ENCODE data around the gene CENPB.

Gene CENPB

GRCh38 chr20:3738111-3739053 is 48.2 kb downstream of the CENPB start:
- TF ChIP-seq CTCF (IDR thresholded peaks at IDR 0.05; ENCODE audit: low read depth, low read length, poor library complexity, severe bottlenecking): no peak
- no peak for TF ChIP-seq EZH2phosphoT487 (IDR thresholded peaks at IDR 0.05; ENCODE audit: borderline replicate concordance, low read length)

GRCh38 chr20:3735768-3736167 is 50.8 kb downstream of the CENPB start:
- H3K9me2 ChIP-seq (replicated peaks; ENCODE audit: control insufficient read depth, low read length): no peaks in the 10 kb centered on the region
- no peak overlapping the region for H3K4me2 ChIP-seq (ENCODE audit: low read length)
- no peaks in the 10 kb centered on the region for H3K4me1 ChIP-seq (ENCODE audit: control insufficient read depth, low read length)
- no peaks in the 10 kb centered on the region for H4K20me1 ChIP-seq (ENCODE audit: control insufficient read depth, insufficient read depth, low read depth, low read length)
- H3K9me3 ChIP-seq (ENCODE audit: control insufficient read depth, insufficient read depth, low read length): no peaks in the 10 kb centered on the region
- no peak overlapping the region for H3K4me3 ChIP-seq (ENCODE audit: low read length)
- TF ChIP-seq EZH2phosphoT487 (IDR thresholded peaks at IDR 0.05; ENCODE audit: borderline replicate concordance, low read length): no peak
- TF ChIP-seq CTCF (IDR thresholded peaks at IDR 0.05; ENCODE audit: low read depth, low read length, poor library complexity, severe bottlenecking): no peak
- no peaks in the 10 kb centered on the region for H3K79me2 ChIP-seq (ENCODE audit: control insufficient read depth, low read length)
- H3K27ac ChIP-seq (ENCODE audit: low read depth, low read length): no peak overlapping the region
- no peaks in the 10 kb centered on the region for H3F3A ChIP-seq (ENCODE audit: control insufficient read depth, insufficient read depth)
- no peaks in the 10 kb centered on the region for H3K36me3 ChIP-seq (ENCODE audit: control insufficient read depth, low read length)
- peaks cover 13% of the 10 kb centered on the region; the same call in 1 of the 2 replicates for H3K27me3 ChIP-seq (ENCODE audit: control insufficient read depth, low read length)

More at GRCh38 chr20:3738111-3739053, 48.2 kb downstream of the CENPB start:
- no peaks in the 10 kb centered on the region for H3K79me2 ChIP-seq (ENCODE audit: control insufficient read depth, low read length)
- H3K4me2 ChIP-seq (ENCODE audit: low read length): no peak overlapping the region
- no peaks in the 10 kb centered on the region for H3K36me3 ChIP-seq (ENCODE audit: control insufficient read depth, low read length)
- no peaks in the 10 kb centered on the region for H4K20me1 ChIP-seq (ENCODE audit: control insufficient read depth, insufficient read depth, low read depth, low read length)
- H3K4me1 ChIP-seq (ENCODE audit: control insufficient read depth, low read length): no peaks in the 10 kb centered on the region
- no peaks in the 10 kb centered on the region for H3K9me3 ChIP-seq (ENCODE audit: control insufficient read depth, insufficient read depth, low read length)
- peaks cover 9% of the 10 kb centered on the region; the same call in 1 of the 2 replicates for H3K27me3 ChIP-seq (ENCODE audit: control insufficient read depth, low read length)
- H3K4me3 ChIP-seq (ENCODE audit: low read length): no peak overlapping the region
- no peaks in the 10 kb centered on the region for H3K9me2 ChIP-seq (replicated peaks; ENCODE audit: control insufficient read depth, low read length)
- H3F3A ChIP-seq (ENCODE audit: control insufficient read depth, insufficient read depth): no peaks in the 10 kb centered on the region
- H3K27ac ChIP-seq (ENCODE audit: low read depth, low read length): no peak overlapping the region

GRCh38 chr20:3734111-3734843 is 52.3 kb downstream of the CENPB start:
- no peaks in the 10 kb centered on the region for H3K9me3 ChIP-seq (ENCODE audit: control insufficient read depth, insufficient read depth, low read length)
- H4K20me1 ChIP-seq (ENCODE audit: control insufficient read depth, insufficient read depth, low read depth, low read length): no peaks in the 10 kb centered on the region
- H3K27me3 ChIP-seq (ENCODE audit: control insufficient read depth, low read length): peaks cover 24% of the 10 kb centered on the region; the same call in 1 of the 2 replicates
- no peak for TF ChIP-seq EZH2phosphoT487 (IDR thresholded peaks at IDR 0.05; ENCODE audit: borderline replicate concordance, low read length)
- no peak for TF ChIP-seq CTCF (IDR thresholded peaks at IDR 0.05; ENCODE audit: low read depth, low read length, poor library complexity, severe bottlenecking)
- no peaks in the 10 kb centered on the region for H3K36me3 ChIP-seq (ENCODE audit: control insufficient read depth, low read length)
- no peaks in the 10 kb centered on the region for H3F3A ChIP-seq (ENCODE audit: control insufficient read depth, insufficient read depth)
- no peak overlapping the region for H3K27ac ChIP-seq (ENCODE audit: low read depth, low read length)
- no peak overlapping the region for H3K4me3 ChIP-seq (ENCODE audit: low read length)
- no peaks in the 10 kb centered on the region for H3K4me1 ChIP-seq (ENCODE audit: control insufficient read depth, low read length)
- no peaks in the 10 kb centered on the region for H3K9me2 ChIP-seq (replicated peaks; ENCODE audit: control insufficient read depth, low read length)
- no peak overlapping the region for H3K4me2 ChIP-seq (ENCODE audit: low read length)
- no peaks in the 10 kb centered on the region for H3K79me2 ChIP-seq (ENCODE audit: control insufficient read depth, low read length)

Measured in DOHH2 (cell line).